ENCODE results near the gene DPP10.

Gene DPP10

DNA sequence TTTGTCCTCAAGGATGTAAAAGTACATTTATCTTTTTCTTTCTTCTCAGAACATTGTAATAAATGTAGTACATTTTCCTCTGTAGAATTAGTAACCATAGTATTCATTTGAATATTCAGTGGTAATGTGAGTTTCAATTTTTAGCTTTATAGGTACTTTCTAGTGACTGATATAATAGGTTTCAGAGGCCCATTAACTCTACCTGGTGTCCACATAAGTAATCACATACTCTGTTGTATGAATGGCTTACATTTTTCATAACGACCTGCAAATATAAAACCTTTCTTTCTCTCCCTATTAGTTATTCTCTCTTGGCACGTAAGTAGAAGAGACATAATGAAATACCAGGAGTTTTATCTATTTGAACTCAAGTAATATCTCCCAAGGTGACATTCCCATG lies 1017.6 kb downstream of the DPP10 start:
- POLR2A ChIA-PET (ENCODE audit: low non-redundant PET) = no interaction called here
- CTCF ChIA-PET = no interaction called here
- H3K27ac ChIP-seq = no peak overlapping the region
- DNase-seq (ENCODE audit: low spot score) = no peak
- TF ChIP-seq, protein P1, sequence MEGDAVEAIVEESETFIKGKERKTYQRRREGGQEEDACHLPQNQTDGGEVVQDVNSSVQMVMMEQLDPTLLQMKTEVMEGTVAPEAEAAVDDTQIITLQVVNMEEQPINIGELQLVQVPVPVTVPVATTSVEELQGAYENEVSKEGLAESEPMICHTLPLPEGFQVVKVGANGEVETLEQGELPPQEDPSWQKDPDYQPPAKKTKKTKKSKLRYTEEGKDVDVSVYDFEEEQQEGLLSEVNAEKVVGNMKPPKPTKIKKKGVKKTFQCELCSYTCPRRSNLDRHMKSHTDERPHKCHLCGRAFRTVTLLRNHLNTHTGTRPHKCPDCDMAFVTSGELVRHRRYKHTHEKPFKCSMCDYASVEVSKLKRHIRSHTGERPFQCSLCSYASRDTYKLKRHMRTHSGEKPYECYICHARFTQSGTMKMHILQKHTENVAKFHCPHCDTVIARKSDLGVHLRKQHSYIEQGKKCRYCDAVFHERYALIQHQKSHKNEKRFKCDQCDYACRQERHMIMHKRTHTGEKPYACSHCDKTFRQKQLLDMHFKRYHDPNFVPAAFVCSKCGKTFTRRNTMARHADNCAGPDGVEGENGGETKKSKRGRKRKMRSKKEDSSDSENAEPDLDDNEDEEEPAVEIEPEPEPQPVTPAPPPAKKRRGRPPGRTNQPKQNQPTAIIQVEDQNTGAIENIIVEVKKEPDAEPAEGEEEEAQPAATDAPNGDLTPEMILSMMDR (conservative IDR thresholded peaks at IDR 0.05; ENCODE audit: low read depth) = no peak

DNA sequence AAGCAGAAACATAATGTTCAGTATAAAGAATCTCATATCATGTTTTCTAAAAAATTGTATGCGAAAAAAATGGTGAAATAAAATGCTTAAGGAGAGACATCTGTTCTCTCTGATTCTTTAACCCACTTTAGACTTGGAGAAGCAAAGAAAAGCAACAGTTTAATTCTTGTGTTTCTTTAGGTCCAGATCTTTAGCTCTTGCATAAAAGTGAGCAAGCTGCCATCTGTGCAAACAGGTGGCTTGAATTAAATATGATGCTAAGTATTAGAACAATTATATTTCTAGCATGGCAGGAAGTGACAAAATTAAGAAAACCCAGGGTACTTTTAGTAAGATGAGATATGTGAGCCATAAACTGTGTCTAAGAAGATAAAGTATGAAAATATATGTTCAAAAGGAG lies 1038.3 kb downstream of the DPP10 start:
- CTCF ChIA-PET = no interaction called here
- no peak overlapping the region for H3K27ac ChIP-seq
- POLR2A ChIA-PET (ENCODE audit: low non-redundant PET) = no interaction called here
- TF ChIP-seq, protein P1 (conservative IDR thresholded peaks at IDR 0.05; ENCODE audit: low read depth) = no peak
- no peak for DNase-seq (ENCODE audit: low spot score)

DNA sequence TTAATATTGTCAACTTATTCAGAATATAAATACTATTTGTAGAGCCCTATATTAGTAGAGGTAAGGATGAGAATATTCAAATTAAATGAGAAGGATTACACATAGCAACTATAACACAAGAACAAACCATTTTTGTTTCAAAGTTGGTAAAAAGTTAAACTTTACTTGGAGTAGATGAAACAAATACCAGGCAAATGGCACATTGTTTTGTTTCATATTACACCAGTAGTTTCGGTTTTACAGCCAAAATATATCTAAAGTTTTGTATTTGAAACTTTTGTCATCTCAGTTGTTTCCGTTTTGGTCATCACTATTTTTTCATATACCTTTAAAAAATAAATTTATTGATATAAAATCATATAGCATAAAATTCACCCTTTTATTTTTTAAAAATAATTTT lies 1039.4 kb downstream of the DPP10 start:
- no peak overlapping the region for H3K27ac ChIP-seq
- DNase-seq (ENCODE audit: low spot score) = no peak
- TF ChIP-seq, protein P1 (conservative IDR thresholded peaks at IDR 0.05; ENCODE audit: low read depth) = no peak
- POLR2A ChIA-PET (ENCODE audit: low non-redundant PET) = no interaction called here
- CTCF ChIA-PET = no interaction called here

DNA sequence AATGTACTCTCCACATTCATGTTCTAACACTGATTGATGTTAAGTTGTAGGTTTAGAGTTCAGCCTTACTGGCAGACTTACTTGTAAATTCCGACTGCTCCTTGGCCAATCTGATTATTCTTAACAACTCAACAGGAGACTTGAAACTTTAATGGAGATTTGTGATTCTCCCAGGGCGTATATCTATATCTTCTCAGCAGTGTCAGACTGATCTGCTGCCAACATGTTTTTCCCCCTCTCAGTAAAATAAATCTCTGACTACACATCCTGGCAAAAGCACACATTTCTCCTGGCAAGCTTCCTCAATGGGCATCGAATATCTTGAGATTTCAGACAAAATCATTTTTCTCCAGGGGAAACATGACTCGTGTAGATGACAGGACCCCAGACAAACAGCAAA lies 1041.2 kb downstream of the DPP10 start:
- TF ChIP-seq, protein P1 (conservative IDR thresholded peaks at IDR 0.05; ENCODE audit: low read depth) = no peak
- no peak overlapping the region for H3K27ac ChIP-seq
- ChIA-PET POLR2A (ENCODE audit: low non-redundant PET) (no interaction called here), CTCF (no interaction called here)
- DNase-seq (ENCODE audit: low spot score) = no peak

DNA sequence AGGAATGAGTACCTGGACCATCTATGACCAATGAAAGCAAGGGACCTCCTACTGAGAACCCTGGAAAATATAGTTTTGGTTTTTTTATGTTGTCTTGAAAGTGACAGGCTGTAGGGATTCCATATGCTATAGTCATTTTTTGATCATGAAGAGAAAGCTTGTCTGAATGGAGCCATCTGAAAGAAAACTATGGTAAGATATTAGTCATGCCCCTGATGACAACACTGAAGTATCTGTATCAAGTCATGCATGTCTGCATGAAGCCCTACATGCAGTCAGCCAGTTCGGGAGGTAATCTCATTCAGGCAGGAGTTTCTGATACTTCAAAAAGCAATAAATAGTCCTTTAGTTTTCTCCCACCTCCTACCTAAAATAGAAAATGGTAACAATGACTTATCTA lies 1042.0 kb downstream of the DPP10 start:
- ChIA-PET POLR2A (ENCODE audit: low non-redundant PET) (no interaction called here), CTCF (no interaction called here)
- TF ChIP-seq, protein P1 (conservative IDR thresholded peaks at IDR 0.05; ENCODE audit: low read depth) = no peak
- no peak for DNase-seq (ENCODE audit: low spot score)
- no peak overlapping the region for H3K27ac ChIP-seq

DNA sequence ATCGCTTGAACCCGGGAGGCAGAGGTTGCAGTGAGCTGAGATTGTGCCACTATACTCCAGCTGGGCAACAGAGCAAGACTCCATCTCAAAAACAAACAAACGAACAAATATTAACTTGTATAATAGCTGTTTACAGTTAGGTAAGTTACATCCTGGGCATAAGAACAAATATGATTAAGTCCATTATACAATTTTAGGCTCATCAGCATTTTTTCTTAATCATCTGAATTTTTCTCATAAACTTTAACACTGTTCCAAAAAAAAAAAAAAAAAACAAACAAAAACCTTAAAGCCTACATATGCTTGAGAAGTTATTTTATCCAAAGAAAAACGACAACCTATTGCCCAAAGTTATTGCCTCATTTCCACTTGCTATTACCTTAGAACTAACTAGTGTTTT lies 1042.5 kb downstream of the DPP10 start:
- DNase-seq (ENCODE audit: low spot score) = no peak
- POLR2A ChIA-PET (ENCODE audit: low non-redundant PET) = no interaction called here
- CTCF ChIA-PET = no interaction called here
- TF ChIP-seq, protein P1 (conservative IDR thresholded peaks at IDR 0.05; ENCODE audit: low read depth) = no peak
- H3K27ac ChIP-seq = no peak overlapping the region

DNA sequence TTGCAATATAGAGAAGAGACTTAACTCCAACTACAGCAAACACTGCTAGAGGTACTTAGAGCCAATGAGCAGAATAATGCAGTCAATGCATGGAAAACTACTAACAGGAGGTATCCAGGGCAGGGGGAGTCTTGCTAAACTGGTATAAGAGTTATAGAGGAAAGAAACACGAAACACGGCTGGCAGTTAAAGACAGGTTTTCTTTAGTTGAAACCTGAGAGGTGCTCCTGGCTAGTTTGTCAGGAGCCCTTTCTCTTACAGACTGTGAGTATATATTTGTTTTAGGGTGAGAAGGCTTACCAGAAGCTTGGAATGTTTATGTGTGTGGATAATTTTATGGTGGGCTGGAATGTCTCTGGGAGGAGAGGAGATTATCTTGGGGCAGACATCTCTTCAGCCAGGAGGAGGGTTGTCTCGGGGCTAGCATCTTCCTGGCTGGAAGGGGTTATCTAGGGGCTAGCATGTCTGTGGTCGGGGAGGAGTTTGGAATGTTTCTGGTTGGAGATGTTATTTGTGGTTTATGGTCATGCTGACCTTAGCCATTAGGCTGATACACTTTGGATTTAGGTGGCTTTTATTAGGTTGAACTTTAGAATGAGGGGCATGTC lies 1048.8 kb downstream of the DPP10 start:
- H3K27ac ChIP-seq = no peak overlapping the region
- TF ChIP-seq, protein P1 (conservative IDR thresholded peaks at IDR 0.05; ENCODE audit: low read depth) = no peak
- DNase-seq (ENCODE audit: low spot score) = no peak
- ChIA-PET POLR2A (ENCODE audit: low non-redundant PET) (interaction anchor here (0.6 kb wide), 1 partner anchor 349 kb away, joined by 3 read pairs; no protein-coding TSS in a partner anchor), CTCF (no interaction called here)
